ENCODE measurements around the gene PHAF1. TPM values are rescaled to one million over a fixed set of nuclear protein-coding genes. Genes with fewer than 3 reads are reported as not detected.

The PHAF1 gene
- total RNA-seq, 2 experiments from 2014 or later, result 13.8 to 14.9 TPM

DNA sequence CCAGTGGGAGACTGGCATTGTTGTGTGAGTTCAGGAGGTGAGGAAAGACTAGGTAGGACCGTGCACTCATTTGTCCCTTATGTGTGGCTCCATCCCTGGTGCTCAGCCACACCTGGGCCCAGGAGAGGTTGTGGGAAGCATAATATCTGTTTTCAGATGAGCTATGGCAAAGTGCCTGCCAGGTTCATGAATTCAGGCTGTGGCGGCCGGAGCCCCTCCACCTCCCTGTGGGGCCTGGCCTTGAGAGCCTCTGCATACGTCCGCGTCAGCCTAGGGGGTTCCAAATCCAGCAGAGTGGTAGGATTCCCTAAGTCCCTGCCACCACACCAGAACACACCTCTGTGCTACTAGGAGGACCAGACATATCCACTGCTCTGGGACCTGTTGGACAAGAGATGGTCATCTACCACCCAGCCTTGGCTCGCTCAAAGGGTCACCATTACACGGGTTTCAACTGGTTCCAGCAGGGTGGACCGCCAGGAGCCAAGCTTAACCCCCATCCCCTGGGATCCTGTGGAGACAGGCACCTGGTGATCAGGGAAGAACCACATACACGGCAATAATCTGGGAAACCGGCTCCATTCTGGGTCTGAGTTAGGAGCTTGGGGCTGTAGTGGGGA, 39.0 kb downstream of the PHAF1 start:
- H3K9me3 Mint-ChIP-seq, result no peaks in the 10 kb centered on the region
- no peak for DNase-seq
- H3K27me3 Mint-ChIP-seq, result peaks cover 36% of the 10 kb centered on the region
- H3K4me1 Mint-ChIP-seq, result peaks cover 10% of the 10 kb centered on the region
- H3K4me3 Mint-ChIP-seq, result no peak overlapping the region
- H3K36me3 Mint-ChIP-seq, result peaks cover 37% of the 10 kb centered on the region
- no peak overlapping the region for H3K27ac Mint-ChIP-seq

DNA sequence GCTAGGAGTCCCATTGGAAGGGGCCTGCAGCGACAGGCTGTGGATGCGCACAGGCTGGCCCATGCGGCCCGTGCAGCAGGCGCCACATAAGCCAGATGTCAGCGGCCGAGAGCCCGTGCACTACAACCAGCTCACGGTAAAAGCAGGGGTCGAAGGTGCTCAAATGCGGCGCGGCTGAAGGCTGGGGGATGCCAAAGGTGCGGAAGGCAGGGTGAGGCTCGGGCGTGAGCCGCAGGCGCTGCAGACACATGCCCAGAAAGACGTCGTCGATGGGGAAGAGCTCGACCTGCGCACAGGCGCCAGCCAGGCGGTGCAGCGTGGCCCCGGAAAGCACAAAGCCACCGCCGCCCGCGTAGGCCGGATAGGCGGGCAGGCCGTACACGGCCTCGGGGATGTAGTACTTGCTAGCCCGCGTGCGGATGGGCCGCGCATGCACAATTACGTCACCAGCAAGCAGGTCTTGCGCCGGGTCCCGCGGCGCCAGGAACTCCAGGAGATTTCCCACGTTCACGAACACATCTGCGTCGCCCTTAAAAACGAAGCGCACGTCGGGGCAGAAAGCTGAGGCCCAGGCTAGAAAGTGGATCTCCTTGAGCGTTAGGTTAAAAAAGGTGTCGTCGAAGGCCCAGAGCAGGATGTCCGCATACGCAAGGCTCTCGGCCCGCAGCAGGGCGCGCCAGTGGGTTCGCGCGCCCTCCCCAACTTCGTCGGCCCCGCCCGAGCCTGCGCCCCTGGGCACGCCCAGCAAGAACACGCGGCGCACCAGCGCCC, 39.7 kb downstream of the PHAF1 start:
- H3K4me3 Mint-ChIP-seq, result no peak overlapping the region
- peaks cover 10% of the 10 kb centered on the region for H3K4me1 Mint-ChIP-seq
- H3K27ac Mint-ChIP-seq, result no peak overlapping the region
- H3K27me3 Mint-ChIP-seq, result peaks cover 36% of the 10 kb centered on the region
- DNase-seq, result no peak
- peaks cover 40% of the 10 kb centered on the region for H3K36me3 Mint-ChIP-seq
- H3K9me3 Mint-ChIP-seq, result no peaks in the 10 kb centered on the region

DNA sequence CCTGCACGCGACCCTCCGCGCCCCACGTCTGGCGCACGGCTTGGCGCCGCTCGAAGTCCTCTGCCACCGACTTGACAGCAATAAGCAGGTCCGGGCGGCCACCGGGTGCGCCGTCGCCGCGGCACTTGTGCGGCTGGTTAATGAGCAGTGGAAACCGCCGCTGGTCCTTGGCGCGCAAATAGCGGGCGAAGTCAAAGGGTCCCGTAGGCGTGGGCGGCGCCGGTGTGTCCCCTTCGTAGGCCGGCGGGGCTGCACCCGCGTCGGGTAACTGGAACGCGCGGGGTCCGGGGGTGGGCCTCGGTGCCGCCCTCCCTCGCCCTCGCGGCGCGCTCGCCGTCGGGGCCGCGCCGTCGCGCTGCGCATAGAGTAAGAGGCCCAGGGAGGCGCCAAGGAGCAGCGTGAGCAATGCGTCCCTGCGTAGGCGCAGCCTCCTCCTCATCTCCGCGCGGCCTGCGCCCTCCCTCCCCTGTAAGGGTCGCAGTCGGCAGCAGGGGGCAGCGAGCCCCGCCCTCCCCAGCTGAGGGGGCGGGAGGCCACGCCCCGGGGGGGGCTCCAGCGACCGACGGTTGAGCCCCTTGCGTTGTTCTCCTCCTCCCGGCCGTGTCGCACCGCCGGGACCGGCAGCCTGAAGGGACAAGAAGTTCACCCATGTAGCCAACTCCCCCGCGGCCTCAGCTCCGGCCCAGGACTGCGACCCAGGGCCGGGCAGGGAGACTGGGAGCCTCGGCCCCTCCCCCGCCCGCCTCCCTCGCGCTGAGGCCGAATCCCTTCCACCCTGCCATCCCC, 40.5 kb downstream of the PHAF1 start:
- peak; percentile 71 for DNase-seq
- Mint-ChIP-seq H3K27ac (no peak overlapping the region), H3K36me3 (peaks cover 35% of the 10 kb centered on the region), H3K9me3 (no peaks in the 10 kb centered on the region), H3K4me3 (peak overlapping the region; percentile 32), H3K4me1 (peaks cover 10% of the 10 kb centered on the region), H3K27me3 (peaks cover 36% of the 10 kb centered on the region)

DNA sequence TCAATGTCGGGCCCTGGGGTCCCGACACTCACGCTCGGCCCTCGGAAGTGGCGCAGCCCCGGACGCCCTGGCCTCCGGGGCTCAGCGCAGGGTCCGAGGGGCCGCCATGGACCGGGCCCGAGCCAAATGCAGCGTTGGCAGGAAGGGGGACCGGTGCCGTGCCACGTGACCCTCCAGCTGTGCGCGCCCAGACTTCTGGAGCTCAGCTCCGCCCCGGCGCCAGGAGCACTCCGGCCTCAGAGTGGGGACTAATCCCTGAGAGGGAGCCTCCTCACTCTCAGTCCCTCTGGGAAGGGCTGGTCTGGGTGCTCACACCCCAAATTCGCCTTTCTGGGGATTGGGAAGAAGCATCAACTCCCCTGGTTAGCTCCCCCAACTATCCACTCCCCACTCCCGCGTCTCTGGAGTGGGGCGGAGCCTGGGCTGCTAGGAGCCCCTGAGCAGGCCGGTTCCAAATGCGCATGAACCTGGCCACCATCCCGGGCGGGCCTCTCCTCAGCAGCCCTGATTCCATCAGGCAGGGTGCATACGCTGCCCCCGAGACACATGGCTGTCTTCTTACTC, 41.2 kb downstream of the PHAF1 start, which contains the start of gene B3GNT9:
TSS of gene B3GNT9 (minus strand) at position 166 of the 564 bp plus-strand sequence. CDS start 513 bp downstream, outside the sequence.
- peaks cover 38% of the 10 kb centered on the region for H3K27me3 Mint-ChIP-seq
- DNase-seq, result no peak
- H3K4me1 Mint-ChIP-seq, result peaks cover 10% of the 10 kb centered on the region
- H3K9me3 Mint-ChIP-seq, result no peaks in the 10 kb centered on the region
- no peak within 1 kb of the TSS for H3K27ac Mint-ChIP-seq
- H3K4me3 Mint-ChIP-seq, result peak within 1 kb of the TSS; percentile 66
- H3K36me3 Mint-ChIP-seq, result peaks cover 31% of the 10 kb centered on the region

DNA sequence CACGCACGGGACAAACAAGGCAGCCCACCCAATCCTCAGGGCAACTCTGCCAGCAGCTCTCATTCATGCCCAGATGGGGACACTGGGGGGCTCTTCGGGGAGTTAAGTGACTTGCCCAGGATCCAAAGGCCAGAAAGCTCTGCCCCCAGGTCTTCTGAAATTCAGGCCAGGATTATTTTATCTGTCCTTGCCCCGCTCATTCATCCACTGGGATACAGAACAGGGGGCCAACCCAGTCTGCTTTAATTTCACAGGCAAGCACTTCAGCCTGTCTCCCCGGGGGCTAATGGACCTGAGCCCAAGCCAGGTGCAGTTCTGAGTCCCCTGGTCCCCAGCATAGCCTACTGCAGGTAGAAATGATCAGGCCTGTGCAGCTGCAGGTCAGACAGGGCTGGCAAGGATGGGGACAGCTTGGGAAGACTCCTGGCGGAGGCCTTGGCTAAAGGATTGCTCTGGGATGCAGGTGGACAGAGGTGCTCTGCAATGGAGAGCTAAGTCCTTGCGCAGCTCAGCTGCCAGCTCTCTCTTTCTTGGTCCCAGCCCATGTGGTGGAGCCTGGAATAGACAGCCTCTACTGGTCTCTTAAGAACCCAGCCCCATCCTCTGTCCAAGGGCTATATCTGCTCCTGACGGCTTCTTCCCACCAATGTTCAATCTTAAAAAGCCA, 41.8 kb downstream of the PHAF1 start:
- Mint-ChIP-seq H3K27ac (no peak overlapping the region), H3K4me3 (peak overlapping the region; percentile 66), H3K9me3 (no peaks in the 10 kb centered on the region), H3K27me3 (peaks cover 40% of the 10 kb centered on the region), H3K36me3 (peaks cover 26% of the 10 kb centered on the region), H3K4me1 (peaks cover 15% of the 10 kb centered on the region)
- DNase-seq, result no peak

DNA sequence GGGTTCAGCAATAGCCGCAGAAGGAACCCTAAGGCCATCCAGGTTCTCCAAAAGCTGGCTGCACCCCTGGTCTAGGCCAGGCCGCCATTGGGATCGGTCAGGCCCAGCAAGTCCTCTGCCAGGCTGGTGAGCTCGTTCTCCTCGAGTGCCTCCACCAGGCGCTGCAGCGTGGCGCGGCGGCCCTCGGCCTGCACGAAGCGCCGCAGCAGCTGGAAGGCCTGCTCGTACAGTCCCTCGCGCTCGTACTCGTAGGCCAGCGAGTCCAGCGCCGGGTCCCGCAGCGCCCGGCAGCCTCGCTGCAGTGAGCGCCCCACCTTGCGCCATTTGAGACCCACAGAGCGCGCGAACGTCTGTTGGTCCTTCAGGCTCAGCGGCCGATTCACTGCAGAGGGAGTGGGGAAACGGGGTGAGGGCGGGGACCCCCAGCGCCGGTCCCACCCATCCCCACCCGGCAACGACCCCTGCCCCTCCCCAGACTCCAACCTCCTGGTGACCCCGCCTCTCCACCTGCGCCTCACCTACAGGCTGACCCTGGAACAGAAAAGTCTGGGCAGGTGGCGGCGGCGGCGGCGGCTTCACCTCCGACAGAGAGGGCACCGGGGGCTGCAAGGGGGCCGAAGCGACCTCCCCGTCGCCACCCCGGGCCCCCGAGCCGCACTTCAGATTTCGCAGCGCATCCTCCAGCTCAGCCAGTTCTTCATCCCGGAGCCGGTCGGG, 45.0 kb downstream of the PHAF1 start:
- no peak for DNase-seq
- no peaks in the 10 kb centered on the region for H3K9me3 Mint-ChIP-seq
- H3K4me1 Mint-ChIP-seq, result peaks cover 31% of the 10 kb centered on the region
- H3K36me3 Mint-ChIP-seq, result peaks cover 13% of the 10 kb centered on the region
- peaks cover 29% of the 10 kb centered on the region for H3K27me3 Mint-ChIP-seq
- peak overlapping the region; percentile 63 for H3K4me3 Mint-ChIP-seq
- no peak overlapping the region for H3K27ac Mint-ChIP-seq

DNA sequence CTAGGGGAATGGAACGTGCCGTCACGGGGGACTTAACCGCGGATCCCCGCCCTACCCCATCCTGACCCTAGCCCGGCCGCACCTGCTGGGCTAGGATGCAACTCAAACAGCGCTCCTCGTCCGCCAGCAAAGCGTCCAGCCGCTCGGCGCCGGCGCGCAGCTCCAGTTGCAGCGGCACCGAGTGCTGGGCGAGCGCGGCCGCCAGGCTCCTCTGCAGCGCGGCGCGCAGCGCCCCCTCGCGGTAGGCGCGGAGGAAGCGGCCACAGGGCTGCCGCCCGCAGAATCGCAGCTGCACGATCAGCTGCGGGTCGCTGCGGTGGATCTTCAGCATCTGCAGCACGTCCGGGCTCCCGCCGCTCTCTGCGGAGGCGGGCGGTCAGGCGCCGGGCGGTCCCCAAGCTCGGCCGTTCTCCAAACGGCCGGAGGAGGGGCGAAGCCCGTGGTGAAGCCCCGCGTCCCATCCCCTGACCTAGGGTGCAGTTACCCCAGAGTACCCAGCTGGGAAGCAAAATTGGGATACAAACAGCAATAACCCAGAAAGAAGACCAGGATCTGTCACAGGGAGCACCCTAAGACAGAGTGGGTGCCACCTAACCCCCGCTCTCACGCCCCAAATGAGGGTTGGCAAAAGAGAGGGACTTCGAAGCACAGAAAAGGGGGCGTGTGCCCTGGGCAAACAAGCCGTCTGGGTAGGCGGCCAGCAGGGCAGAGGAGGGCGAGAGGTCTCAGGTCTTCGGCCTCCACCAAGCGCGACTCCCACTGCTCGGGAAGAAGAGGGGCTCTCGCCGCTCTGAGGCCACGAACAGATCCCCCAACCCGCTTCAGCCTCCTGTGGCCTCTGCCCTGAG, 45.8 kb downstream of the PHAF1 start:
- peaks cover 29% of the 10 kb centered on the region for H3K27me3 Mint-ChIP-seq
- H3K4me3 Mint-ChIP-seq, result peak overlapping the region; percentile 63
- peaks cover 31% of the 10 kb centered on the region for H3K4me1 Mint-ChIP-seq
- DNase-seq, result peak; percentile 87
- H3K9me3 Mint-ChIP-seq, result no peaks in the 10 kb centered on the region
- peaks cover 13% of the 10 kb centered on the region for H3K36me3 Mint-ChIP-seq
- no peak overlapping the region for H3K27ac Mint-ChIP-seq

DNA sequence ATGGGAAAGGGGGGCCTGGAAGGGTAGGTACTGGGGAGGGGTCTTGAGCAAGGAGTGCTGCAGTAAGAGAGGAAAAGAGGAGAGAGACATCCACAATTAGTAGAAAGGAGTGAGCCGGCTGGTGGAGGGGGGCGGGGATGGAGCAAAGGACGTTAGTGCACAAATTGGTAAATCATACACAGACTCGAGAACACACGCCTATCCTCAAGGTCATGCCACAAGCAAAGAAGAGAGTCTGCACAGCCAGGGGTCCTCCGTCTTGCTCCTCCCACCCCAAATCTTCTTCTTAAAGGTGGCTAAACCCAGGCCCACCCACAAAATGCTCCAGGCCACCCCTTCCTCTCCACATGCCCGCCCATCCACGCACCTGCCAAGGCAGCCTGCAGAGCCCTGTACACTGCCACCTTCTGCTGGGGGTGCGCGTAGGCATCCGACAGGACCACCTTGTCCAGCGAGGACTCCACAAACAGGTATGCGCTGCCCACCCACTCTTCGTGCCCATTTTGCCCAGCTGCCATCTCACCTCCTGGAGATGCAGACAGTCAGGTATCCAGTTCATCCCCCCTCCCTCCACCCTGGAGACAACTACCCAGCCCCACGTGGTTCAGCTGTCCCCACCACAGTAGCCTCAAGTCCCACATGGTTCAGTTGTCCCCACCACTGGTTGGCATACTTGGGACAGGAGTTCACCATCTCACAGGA, 46.6 kb downstream of the PHAF1 start:
- Mint-ChIP-seq H3K4me3 (no peak overlapping the region), H3K9me3 (no peaks in the 10 kb centered on the region), H3K27ac (no peak overlapping the region), H3K4me1 (peaks cover 28% of the 10 kb centered on the region), H3K36me3 (peaks cover 15% of the 10 kb centered on the region), H3K27me3 (peaks cover 29% of the 10 kb centered on the region)
- DNase-seq, result no peak

DNA sequence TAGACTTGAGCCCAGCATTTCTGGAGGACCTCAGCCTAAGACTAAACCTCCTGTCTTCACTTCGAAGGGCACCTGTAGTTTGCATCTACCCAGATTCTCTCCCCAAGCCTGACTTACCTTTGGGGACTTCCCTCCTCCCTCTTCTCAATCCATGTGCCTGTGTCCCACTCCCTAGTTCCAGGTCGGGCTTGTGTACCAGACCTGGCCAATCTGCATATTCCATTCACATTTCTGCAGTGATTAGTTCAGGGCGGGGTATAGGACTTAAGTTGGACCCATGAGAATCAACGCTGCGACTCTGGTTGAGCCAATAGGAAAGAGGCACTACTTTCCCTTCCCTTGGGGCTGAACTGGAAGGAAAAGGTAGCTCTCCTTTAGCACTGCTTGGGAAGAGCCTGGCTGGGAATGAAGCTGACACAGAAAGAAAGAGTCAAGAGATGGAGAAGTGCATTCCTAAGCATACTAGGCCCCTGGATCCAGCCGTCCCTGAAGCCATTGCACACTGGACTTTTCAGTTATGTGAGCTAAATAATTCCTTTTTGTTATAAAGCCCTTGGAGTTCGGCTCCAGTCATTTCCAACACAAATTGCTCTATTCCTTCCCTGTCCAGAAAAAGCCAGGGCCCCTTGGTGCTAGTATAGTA, 47.5 kb downstream of the PHAF1 start:
- no peak for DNase-seq
- H3K27me3 Mint-ChIP-seq, result peaks cover 29% of the 10 kb centered on the region
- peaks cover 28% of the 10 kb centered on the region for H3K4me1 Mint-ChIP-seq
- H3K27ac Mint-ChIP-seq, result no peak overlapping the region
- no peak overlapping the region for H3K4me3 Mint-ChIP-seq
- no peaks in the 10 kb centered on the region for H3K9me3 Mint-ChIP-seq
- H3K36me3 Mint-ChIP-seq, result peaks cover 21% of the 10 kb centered on the region

DNA sequence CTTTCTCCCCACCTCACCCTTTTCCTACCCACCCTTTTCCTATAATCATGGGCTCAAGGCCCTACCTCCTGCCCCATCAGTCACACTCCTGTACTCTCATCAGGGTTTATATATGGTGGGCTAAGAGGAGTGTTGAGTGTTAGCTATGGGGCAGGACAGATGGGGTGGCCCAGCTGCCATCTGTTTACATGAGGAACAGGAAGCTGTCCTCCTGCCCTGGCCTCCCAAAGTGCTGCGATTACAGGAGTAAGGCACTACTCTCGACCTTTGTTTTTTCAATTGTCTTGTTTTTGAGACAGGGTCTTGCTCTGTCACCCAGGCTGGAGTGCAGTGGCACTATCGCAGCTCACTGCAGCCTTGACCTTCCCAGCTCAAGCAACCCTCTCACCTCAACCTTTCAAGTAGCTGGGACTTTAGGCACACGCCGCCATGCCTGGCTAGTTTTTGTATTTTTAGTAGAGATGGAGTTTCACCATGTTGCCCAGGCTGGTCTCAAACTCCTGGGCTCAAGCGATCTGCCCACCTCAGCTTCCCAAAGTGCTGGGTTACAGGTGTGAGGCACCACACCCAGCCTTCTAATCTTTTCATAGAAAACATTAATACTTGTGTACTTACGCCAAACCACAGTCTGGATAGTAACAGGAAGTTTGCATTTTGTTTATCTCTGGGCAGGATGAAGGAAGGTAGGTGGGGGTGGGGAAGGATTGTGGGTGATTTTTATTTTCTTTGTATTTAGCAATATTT, 48.3 kb downstream of the PHAF1 start:
- Mint-ChIP-seq H3K27ac (peak overlapping the region; percentile 85), H3K4me3 (peak overlapping the region; percentile 85), H3K9me3 (no peaks in the 10 kb centered on the region), H3K4me1 (peaks cover 27% of the 10 kb centered on the region), H3K27me3 (peaks cover 25% of the 10 kb centered on the region), H3K36me3 (peaks cover 21% of the 10 kb centered on the region)
- no peak for DNase-seq

DNA sequence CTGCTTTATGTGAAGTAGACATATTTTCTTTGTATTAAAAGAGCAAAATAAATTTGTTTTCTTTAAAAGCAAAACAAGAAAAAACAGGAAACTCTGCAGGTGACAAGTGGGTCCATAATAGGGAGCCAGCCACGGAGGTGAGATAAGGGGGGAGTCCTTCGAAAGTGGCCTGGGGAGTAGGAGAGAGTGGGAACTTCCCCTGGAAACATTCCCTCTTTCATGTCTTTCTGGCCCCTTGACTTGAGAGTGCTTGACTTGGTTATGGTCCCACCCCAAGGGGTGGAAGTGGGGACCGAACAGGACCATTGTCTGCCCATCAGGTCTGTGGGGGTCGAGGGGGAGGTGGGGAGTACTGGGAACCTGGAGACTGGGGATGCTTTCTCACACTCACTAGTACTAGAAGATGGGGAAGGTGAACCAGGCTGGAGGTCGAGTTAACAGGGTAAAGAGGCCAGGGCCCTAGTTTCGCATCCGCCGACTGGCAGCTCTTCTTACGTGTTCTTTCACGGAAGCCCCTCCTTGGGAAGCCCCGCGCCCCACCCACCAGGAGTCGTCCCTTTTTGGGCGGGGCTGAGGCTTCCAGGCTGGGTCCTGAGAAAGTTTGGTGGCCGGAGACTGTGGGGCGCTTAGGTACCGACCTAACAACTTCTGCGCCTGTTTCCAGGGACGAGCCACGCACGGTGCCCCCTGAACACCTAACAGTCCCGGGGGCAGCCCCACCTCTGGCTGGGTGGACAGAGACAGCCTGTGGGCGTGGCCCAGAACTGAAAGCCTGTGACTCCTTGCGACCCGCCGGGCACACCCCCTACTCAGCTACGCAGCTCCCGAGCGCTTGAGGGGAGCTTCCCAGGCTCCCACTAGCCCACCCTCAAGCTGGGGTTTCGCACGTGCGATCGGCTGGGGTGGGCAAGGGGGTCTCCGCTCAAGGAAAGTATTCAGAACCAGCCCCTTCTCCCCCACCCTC, 49.2 kb downstream of the PHAF1 start:
- Mint-ChIP-seq H3K27me3 (peaks cover 28% of the 10 kb centered on the region), H3K27ac (peak overlapping the region; percentile 87), H3K36me3 (peaks cover 19% of the 10 kb centered on the region), H3K4me1 (peaks cover 25% of the 10 kb centered on the region), H3K4me3 (peak overlapping the region; percentile 85), H3K9me3 (no peaks in the 10 kb centered on the region)
- DNase-seq, result peak; percentile 85

Data from activated naive CD8-positive, alpha-beta T cell treated with anti-CD3 and anti-CD28 coated beads for 36 hours (primary cell).